Forelimb muscle (tissue), 1 donor: Measurements from ENCODE around the gene KCNAB1. TPM values are rescaled to one million over a fixed set of nuclear protein-coding genes. Genes with fewer than 3 reads are reported as not detected.
"Not testable (repeated sequence)": the region's sequence is repeated elsewhere in the genome, so short reads cannot be mapped to it uniquely, and the experiment has no call there.

Experiments used
- DNase-seq: peaks from one replicate; pipeline ENCODE4 v3.0.0-alpha.2; 2013; ENCODE audit warnings: low read depth
- polyA plus RNA-seq: library from polyadenylated mRNA; unstranded; fragments of 120-200 nt; gene quantifications from one replicate; pipeline ENCODE4 v1.2.1, GENCODE V29; 2013; ENCODE audit not compliant: insufficient read length

KCNAB1 gene
- polyA plus RNA-seq, 1 donor = 4.3 TPM

- not testable (repeated sequence) for DNase-seq
These were observed 17.0 kb downstream of the KCNAB1 start for GRCh38 chr3:156137397-156137796.

- DNase-seq = no peak
These were observed 19.7 kb downstream of the KCNAB1 start for GRCh38 chr3:156140001-156140595.

GRCh38 chr3:156142702-156143101, 22.3 kb downstream of the KCNAB1 start:
- DNase-seq = no peak

- no peak for DNase-seq
These were observed 22.8 kb downstream of the KCNAB1 start for GRCh38 chr3:156143136-156143535.

- DNase-seq = no peak
These were observed 23.7 kb downstream of the KCNAB1 start for GRCh38 chr3:156144060-156144459.

- DNase-seq = no peak
These were observed 25.5 kb downstream of the KCNAB1 start for GRCh38 chr3:156145866-156146265.

GRCh38 chr3:156148345-156148945, 28.1 kb downstream of the KCNAB1 start:
- no peak for DNase-seq

- no peak for DNase-seq
These were observed 28.6 kb downstream of the KCNAB1 start for GRCh38 chr3:156148946-156149381.

GRCh38 chr3:156149876-156150275, 29.5 kb downstream of the KCNAB1 start:
- no peak for DNase-seq

- DNase-seq = no peak
These were observed 30.2 kb downstream of the KCNAB1 start for GRCh38 chr3:156150434-156151066.

GRCh38 chr3:156151824-156152428, 31.5 kb downstream of the KCNAB1 start:
- DNase-seq = no peak

GRCh38 chr3:156158656-156159295, 38.4 kb downstream of the KCNAB1 start:
- DNase-seq = no peak

GRCh38 chr3:156160647-156161046, 40.3 kb downstream of the KCNAB1 start:
- no peak for DNase-seq

- DNase-seq = no peak
These were observed 40.8 kb downstream of the KCNAB1 start for GRCh38 chr3:156161172-156161571.

GRCh38 chr3:156163848-156164247, 43.5 kb downstream of the KCNAB1 start:
- no peak for DNase-seq

- no peak for DNase-seq
These were observed 46.4 kb downstream of the KCNAB1 start for GRCh38 chr3:156166808-156167207.

- DNase-seq = no peak
These were observed 50.2 kb downstream of the KCNAB1 start for GRCh38 chr3:156170571-156170970.

- no peak for DNase-seq
These were observed 51.2 kb downstream of the KCNAB1 start for GRCh38 chr3:156171281-156172267.

GRCh38 chr3:156172536-156172935, 52.2 kb downstream of the KCNAB1 start:
- DNase-seq = no peak

- no peak for DNase-seq
These were observed 54.0 kb downstream of the KCNAB1 start for GRCh38 chr3:156174229-156174847.

- no peak for DNase-seq
These were observed 55.2 kb downstream of the KCNAB1 start for GRCh38 chr3:156175570-156175969.
